Erythroblast (primary cell): ENCODE measurements around the gene SYNRG.

Experiments used
- GATA1 ChIP-seq: IDR thresholded peaks from 2 replicates; pipeline ENCODE4 v1.6.1; 2011; ENCODE audit warnings: low read depth, mild to moderate bottlenecking, control low read depth, low read length, moderate library complexity
- POLR2A ChIP-seq: IDR thresholded peaks from 2 replicates; pipeline ENCODE4 v1.6.1; 2011; ENCODE audit warnings: mild to moderate bottlenecking, low read length

DNA sequence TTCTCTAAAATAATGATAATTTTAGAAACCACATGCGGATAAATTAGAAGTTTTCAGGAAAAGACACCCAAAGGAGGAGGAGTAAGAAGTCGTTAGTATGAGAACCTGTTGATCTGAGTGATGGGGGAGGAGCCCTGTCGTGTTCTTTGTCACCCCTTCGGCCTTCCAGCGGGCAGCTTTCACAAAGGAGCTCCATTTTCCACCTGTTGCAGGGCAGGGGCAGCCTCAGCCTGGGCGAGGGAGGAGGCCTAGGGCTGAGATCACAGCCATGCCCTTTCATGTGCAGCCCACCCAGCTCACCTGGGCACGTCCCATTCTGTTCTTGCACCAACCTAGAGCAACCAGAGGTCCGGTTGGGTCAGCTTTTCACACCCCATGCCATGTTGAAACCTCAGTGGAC, 114.2 kb downstream of the SYNRG start:
- TF ChIP-seq POLR2A (no peak), GATA1 (no peak)
